Measurements from ENCODE around the gene DRG1. TPM values are rescaled to one million over a fixed set of nuclear protein-coding genes. Genes with fewer than 3 reads are reported as not detected.

The DRG1 gene
- total and polyA plus RNA-seq, 7 donors, result 35.8 to 95.1 (median 52.9) TPM

GRCh38 chr22:31440681-31441080 lies 41.3 kb downstream of the DRG1 start:
- peaks cover 32 to 100% (median 63%) of the 10 kb centered on the region in 4 donors for H3K36me3 ChIP-seq
- TF ChIP-seq CTCF (IDR thresholded peaks at IDR 0.05) (no peak), POLR2A (IDR thresholded peaks at IDR 0.05) (no peak), POLR2AphosphoS5 (IDR thresholded peaks at IDR 0.05) (no peak), EP300 (IDR thresholded peaks at IDR 0.05) (no peak)

GRCh38 chr22:31441652-31442051 lies 42.2 kb downstream of the DRG1 start:
- intact Hi-C loops (cut with DNase I), result no loop called here
- H3K27me3 ChIP-seq, result no peaks in the 10 kb centered on the region
- no peak overlapping the region for H3K4me3 ChIP-seq
- H3K27ac ChIP-seq, result no peak overlapping the region
- peaks cover 23 to 94% (median 60%) of the 10 kb centered on the region in 4 donors for H3K36me3 ChIP-seq
- H3K4me1 ChIP-seq, result no peaks in the 10 kb centered on the region
- H3K9me3 ChIP-seq, result no peaks in the 10 kb centered on the region
- no peak for DNase-seq
- TF ChIP-seq POLR2A (IDR thresholded peaks at IDR 0.05) (no peak), POLR2AphosphoS5 (IDR thresholded peaks at IDR 0.05) (no peak), CTCF (IDR thresholded peaks at IDR 0.05) (no peak), EP300 (IDR thresholded peaks at IDR 0.05) (no peak)
- 93 to 94% methylated on average over 5 of the region's 5 CpGs for WGBS, 2 donors

More at GRCh38 chr22:31440681-31441080, 41.3 kb downstream of the DRG1 start:
- DNase-seq, result no peak
- Histone ChIP-seq H3K4me1 (no peaks in the 10 kb centered on the region), H3K27ac (no peak overlapping the region), H3K9me3 (no peaks in the 10 kb centered on the region), H3K4me3 (no peak overlapping the region), H3K27me3 (no peaks in the 10 kb centered on the region)
- intact Hi-C loops (cut with DNase I), result no loop called here
- WGBS, 2 donors, result 93 to 96% methylated on average over 7 of the region's 7 CpGs

GRCh38 chr22:31442768-31443489 lies 43.5 kb downstream of the DRG1 start:
- H3K27ac ChIP-seq, result no peak overlapping the region
- no peak for DNase-seq
- H3K27me3 ChIP-seq, result no peaks in the 10 kb centered on the region
- intact Hi-C loops (cut with DNase I), result no loop called here
- no peak for TF ChIP-seq POLR2AphosphoS5 (IDR thresholded peaks at IDR 0.05)
- TF ChIP-seq EP300 (IDR thresholded peaks at IDR 0.05), result no peak
- TF ChIP-seq CTCF (IDR thresholded peaks at IDR 0.05), result no peak
- no peak for TF ChIP-seq POLR2A (IDR thresholded peaks at IDR 0.05)
- WGBS, 2 donors, result 96 to 98% methylated on average over 5 of the region's 5 CpGs
- H3K36me3 ChIP-seq, result peaks cover 12 to 94% (median 60%) of the 10 kb centered on the region in 4 donors
- no peaks in the 10 kb centered on the region for H3K9me3 ChIP-seq
- H3K4me1 ChIP-seq, result no peaks in the 10 kb centered on the region
- H3K4me3 ChIP-seq, result no peak overlapping the region

- Histone ChIP-seq H3K4me1 (no peaks in the 10 kb centered on the region), H3K9me3 (no peaks in the 10 kb centered on the region), H3K27ac (no peak overlapping the region), H3K27me3 (no peaks in the 10 kb centered on the region), H3K4me3 (no peak overlapping the region), H3K36me3 (peaks cover 10 to 92% (median 57%) of the 10 kb centered on the region in 4 donors)
- TF ChIP-seq CTCF (IDR thresholded peaks at IDR 0.05) (no peak), POLR2AphosphoS5 (IDR thresholded peaks at IDR 0.05) (no peak), EP300 (IDR thresholded peaks at IDR 0.05) (no peak), POLR2A (IDR thresholded peaks at IDR 0.05) (no peak)
- intact Hi-C loops (cut with DNase I), result no loop called here
- WGBS, 2 donors, result 91% methylated on average over 7 of the region's 7 CpGs
- no peak for DNase-seq
Observed at GRCh38 chr22:31443516-31443915, 44.1 kb downstream of the DRG1 start.

Measured in sigmoid colon (tissue), 7 donors.